Activated CD4-positive, alpha-beta T cell treated with anti-CD3 and anti-CD28 coated beads, Interleukin-2, amount 50 U/mL, for 48 hours (primary cell): Measurements from ENCODE around the gene ATP6V0A4.
"Not testable (repeated sequence)": the region's sequence is repeated elsewhere in the genome, so short reads cannot be mapped to it uniquely, and the experiment has no call there.

Experiments
- DNase-seq, 2 experiments: peaks; one replicate each; pipeline ENCODE4 v3.0.0-alpha.2; 2020

ATP6V0A4 gene

DNA sequence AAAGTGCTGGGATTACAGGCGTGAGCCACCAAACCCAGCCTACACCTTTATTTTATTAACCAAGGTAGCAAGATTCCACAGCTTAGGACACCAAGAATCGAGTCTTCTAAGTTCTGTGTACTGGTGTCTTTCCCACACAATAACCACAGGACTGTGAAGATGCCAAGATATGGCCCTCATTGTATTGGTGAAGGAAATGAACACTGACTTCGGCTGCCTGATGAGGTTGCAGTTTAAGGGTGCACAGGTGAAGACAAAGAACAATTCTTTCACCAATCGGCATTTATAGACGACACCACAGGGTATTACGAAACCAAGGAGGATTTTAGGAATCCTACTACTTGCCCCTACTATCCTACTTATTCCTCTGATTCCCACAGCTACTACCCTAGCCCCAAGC lies 49.3 kb downstream of the ATP6V0A4 start:
- DNase-seq, result no peak

DNA sequence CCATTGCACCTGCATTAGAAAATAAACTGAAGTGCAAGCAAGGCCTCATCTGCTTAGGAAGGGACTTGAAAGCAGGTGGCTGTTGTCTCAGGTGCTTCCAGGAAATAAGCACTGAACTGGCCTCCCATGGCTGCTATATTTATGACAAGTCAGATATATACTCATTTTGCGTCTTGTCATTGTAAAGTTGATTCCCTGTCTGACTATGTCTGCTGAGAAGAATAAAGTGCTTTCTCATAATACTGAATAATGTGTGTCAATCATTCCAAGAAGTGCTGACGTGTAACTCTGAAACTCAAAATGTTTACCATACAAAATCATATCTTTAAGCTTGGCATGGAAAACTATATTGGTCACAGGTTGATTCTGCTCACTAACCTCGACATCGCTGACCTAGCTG lies 51.9 kb downstream of the ATP6V0A4 start:
- peak in 1 of 2 experiments; percentile 22 for DNase-seq

DNA sequence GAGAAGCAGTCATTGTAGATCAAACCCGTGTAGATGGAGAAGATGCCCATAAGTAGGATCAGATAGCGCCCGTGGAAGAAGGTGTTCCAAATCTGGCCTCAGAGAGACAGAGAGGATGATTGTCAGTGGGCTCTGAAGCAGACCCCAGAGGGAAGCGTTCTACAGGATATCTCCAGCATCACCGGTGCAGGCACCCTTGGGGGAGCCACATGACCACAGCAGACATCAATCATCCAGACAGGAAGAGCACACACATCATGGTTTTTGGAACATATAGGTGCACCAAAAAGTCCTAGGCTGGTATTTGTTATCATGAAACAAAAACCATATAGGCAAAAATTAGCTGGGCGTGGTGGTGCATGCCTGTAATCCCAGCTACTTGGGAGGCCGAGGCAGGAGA lies 52.8 kb downstream of the ATP6V0A4 start:
- DNase-seq, result no peak

DNA sequence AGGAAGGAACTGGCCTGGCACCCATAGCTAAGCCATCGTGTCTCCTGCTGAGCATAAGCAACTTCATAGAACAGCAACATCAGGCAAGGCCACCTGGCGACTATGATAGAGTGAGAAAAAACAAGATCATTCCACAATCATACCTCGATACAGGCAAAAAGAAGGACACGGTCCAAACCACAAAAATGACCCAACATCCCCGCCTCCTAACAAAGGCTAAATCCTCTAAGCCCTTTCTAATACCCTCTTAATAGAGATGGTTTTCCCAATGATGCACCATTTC lies 56.6 kb downstream of the ATP6V0A4 start:
- no peak for DNase-seq

DNA sequence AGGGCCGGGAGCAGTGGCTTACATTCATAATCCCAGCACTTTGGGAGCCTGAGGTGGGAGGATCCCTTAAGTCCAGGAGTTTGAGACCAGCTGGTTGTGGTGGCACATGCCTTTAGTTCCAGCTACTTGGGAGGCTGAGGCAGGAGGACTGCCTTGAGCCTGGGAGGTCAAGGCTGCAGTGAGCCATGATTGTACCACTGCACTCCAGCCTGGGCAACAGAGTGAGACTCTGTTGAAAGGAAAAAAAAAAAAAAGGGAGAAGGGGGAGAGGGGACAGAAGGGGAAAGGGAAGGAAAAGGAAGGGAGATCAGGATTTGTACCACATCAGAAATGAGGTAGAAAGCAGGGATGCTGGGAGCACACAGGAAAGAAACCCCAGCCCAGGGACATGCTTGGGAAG lies 58.1 kb downstream of the ATP6V0A4 start:
- DNase-seq, result no peak

DNA sequence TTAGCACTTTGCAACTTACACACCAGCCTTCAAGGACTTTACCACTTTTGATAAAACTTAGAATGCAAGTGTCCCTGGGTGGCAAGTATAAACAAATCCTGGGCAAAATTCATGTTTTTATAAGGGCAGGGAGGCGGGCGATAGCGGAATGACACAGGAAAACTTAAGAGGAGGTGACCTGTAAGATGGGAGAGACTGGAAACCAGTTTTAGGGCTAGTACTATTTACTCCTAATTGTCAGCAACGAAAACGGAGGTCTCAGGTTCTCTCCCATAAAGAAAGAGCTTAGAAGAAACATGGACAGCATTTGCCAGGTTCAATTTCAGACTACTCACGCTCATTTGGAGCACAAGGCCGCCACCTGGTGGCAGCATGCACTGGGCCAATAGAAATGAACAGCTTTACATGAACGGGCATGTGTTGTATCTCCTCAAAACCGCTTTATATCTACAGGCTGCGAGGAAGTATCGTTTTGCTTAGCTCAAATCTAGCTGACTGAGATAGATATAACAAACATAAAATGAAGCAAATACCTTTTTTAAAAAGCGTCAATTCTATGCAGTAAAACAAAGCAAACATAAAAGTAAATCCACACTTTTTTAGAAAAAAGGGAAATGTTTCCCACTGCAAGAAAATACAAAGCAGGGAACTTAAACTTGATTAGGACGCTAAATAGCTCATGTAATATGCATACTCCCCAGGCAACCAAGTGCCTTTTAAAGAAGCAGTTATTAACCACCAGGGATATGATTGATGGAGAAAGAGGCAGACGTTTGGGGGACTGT lies 59.3 kb downstream of the ATP6V0A4 start:
- peak; percentile 84 to 87 for DNase-seq

DNA sequence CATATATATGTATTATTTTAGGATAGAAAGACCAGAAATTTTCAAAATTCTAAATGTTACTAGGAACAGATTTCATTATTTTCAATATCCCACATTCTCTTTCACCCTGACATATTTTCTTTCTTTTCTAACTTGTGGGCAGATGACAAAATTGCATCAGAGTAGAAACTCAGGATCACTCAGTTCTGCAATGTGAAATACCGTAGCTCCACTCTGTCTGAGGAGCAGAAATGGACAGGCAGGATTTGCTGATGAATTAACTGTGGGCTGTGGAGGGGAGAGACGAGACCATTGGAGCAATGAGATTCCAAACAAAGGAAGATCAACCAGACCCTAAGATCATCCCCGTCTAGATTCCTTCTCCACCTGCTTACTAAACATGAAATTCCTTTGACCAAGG lies 59.9 kb downstream of the ATP6V0A4 start:
- no peak for DNase-seq

DNA sequence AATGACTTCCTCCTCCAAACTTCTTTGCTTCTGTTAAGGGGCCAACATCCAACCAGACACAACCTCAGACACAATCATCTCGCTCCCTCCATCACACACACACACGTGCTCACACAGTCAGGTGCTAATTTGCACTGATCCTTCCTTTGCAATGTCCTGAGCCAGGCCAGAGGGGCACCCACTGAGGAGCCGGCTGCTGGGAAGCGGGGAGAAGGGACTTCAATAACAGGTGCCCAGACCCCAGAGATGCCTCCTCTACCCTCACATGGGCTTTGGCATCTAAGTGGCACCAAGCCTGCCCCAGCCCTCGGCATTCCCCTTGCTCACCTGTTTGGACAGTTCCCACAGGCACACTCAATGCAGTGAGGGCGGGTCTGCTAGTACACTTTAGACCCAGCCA lies 62.6 kb downstream of the ATP6V0A4 start:
- DNase-seq, result no peak

DNA sequence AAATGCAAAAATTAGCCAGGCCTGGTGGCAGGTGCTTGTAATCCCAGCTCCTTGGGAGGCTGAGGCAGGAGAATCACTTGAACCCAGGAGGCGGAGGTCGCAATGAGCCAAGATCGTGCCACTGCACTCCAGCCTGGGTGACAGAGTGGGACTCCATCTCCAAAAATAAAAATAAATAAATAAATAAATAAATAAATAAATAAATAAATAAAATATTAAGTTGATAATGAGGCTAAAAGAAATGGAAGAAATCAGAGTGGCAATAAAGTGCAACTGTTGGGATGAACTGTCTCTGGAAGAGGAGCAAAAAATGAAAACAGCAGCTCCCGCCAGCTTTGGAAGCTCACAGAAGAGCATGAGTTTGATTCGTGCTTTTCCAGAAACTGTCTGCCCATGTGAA lies 66.3 kb downstream of the ATP6V0A4 start:
- DNase-seq, result not testable (repeated sequence)

DNA sequence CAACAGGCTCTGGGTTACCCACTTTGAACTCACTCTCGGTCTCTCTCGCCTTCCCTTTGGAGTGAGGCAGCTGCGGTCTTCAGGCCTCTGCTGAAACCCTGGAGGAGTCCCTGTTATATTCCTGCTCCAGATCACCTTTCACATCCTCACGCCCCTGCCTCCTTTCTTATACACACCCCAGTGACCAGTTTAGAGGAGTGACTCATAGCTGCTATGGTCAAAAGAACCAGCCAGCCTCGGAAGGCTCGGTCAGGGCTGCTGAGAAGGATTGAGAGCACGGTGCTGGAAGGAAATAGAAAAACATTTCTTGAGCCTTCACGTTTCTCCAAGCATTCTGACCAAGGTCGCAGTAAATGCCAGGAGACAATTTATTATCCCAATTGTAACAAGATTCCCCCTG lies 68.6 kb downstream of the ATP6V0A4 start:
- no peak for DNase-seq

DNA sequence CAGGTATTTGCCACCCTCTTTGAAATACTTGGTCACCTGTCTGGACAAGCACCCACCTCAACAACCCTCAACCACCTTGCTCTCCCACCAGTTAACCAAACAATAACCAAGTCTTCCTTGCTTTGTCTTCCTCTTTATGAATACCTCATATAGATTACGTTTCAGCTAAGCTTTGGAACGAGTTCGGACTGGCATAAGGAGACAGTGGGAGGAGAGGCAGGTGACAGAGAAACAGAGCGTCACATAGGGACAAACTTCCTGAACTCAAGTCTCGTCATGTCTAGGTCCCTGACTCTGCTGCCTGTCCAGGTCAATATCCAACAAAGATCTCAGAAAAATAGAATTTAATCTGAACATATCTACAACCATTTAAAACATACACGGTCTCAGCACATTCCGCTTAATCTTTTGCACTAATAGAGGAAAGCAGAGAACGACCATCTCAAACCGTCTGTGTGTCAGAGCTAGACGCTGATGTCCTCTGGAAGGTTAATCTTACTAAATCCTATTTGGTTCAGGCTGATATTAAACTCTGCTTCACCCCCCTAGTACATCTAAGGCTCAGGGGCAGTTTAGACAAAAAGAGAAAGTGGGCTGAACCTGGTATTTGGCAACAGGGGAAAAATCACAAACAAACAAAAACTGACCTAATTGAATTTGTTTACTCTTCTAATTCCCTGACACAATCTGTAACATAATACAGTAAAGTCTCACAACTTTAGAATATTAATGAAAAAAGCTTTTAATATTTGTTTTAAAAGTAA lies 70.5 kb downstream of the ATP6V0A4 start:
- no peak for DNase-seq

DNA sequence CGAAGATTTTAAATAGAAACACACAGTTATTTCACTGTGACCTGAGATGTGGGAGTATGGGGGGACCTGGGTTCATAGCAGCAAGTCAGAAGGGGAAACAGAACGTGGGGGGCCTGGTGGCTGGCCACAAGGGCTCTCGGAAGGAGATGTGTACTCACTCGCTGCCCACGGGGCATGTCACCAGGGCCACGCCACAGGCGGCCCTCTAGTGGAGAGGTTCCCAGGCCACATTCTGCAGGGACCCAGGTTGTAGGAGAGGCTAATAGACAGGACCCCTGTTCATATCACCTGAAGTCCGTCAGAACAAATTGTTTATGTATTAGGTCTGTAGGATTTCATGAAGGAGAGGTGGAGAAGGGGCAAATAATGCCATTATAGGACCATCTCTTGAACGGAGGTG lies 71.7 kb downstream of the ATP6V0A4 start:
- no peak for DNase-seq

DNA sequence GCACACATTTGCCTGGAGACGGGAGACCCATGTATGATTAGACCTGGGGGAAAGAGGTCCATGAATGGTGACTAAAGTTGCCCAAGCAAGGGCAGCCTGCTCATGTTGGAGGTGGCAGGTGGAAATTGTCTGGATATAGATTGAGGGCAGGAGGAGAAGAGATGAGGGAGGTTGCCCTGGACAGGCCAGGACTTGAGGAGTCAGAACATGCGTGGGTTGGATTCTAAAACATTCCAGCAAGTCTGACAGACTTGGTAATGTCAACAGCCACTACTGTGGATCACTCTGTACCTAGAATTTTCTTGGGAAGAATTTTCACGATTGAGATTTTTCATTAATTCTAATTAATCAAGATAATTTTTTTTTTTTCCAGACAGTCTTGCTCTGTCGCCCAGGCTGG lies 77.7 kb downstream of the ATP6V0A4 start:
- no peak for DNase-seq

DNA sequence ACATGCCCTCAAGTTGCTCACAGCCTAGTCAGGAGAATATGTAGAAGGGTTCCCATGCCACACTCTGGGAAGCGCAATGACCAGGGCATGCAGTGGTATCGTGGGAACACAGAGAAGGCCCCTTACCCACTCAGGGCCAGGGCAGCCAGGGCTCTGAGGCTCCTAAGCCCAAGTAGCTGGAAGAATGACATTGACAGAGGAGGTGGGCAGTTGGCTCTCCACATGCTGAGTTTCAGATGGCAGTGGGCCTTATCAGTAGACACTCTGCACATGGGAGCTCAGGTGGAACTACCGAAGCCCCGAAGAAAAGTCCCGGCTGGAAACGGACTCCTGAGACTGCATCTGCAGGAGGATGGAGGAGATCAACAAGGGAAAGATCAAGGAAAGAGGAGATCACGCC lies 81.1 kb downstream of the ATP6V0A4 start:
- DNase-seq, result no peak

DNA sequence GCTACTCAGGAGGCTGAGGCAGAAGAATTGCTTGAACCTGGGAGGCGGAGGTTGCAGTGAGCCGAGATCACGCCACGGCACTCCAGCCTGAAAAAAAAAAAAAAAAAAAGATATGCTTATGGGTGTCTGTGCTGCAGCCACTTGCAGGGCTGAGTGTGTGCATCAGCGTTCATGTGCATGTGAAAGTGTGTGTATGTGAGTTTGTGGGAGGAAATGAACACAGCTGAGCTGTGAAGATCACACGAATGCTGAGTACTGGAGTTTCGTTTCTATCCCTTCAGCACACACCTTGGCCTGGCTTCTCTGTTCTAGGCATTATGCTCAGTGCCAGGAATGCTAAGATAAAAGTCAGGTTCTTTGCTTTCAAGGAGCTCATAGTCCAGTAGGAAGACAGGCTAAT lies 84.8 kb downstream of the ATP6V0A4 start:
- no peak for DNase-seq

DNA sequence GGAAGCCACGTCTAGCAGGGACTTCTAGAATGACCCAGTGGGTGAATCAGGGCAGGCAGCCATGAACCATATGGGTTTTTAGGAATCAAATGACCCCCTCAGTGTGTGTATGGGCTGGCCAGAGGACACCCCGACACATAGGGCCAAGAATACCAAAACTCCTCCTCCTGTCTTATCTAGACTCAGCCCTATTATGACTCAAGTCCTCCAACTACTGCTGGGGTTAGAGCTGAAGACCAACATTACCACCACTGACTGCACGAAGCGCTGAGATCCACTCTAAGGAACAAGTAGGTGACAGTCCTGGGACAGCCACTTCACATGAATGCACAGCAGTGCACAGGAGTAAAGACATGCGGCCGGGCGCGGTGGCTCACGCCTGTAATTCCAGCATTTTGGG lies 85.3 kb downstream of the ATP6V0A4 start:
- no peak for DNase-seq

DNA sequence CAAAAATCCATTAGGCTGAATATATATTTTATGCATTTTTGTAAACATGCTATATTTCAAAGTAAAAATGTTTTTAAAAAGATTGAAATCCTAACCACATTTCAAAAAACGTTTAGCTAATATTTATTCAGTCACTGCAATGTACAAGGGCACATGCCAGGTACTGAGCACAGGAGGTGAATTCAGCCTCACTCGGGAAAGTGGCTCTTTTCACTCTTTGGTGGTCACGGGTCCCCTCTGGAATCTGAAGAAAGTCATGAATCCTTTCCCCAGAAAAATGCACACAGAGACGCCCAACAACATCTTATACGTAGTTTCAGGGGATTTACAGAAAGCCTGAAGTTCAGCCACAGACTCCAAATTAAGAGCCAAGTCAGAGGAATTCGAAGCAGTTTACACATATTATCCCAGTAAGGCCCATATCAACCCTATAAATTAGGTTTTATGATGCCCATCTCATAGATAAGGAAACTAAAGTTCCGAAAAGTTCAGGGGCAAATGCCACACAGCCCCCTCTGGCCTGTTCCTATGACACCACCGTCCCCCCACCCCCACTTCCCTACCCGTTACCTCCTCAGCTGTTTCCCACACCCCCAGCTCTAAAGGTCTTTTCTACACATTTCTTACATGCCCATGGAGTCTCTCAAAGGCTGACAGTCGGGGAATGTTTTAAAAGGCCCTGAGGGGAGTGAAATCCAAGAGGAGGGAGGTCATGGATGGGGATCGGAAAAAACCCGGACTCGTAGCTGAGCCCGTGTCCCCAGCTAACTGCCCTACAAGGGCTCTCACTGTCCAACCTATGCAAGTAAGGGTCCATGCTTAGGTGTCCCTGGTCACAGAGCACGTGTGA lies 87.2 kb downstream of the ATP6V0A4 start:
- DNase-seq, result no peak

DNA sequence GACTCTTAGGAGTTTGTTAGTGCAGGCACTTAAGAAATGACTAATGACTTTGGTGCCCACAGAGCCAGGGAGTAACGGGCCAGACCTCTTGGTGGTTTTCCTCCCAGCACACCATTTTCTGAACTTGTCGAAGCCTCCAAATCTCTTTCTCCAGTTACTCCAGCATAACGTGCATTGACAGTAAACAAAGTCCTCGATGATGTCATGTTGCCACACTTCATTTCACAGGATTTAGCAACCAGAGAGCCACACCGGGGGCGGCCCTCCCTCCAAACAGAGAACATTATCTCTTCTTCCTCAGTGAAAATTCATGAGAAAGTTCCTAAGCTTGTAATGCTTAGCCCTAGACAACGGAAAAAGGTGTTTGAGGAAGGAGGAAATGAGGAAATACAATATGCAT lies 92.8 kb downstream of the ATP6V0A4 start:
- no peak for DNase-seq

DNA sequence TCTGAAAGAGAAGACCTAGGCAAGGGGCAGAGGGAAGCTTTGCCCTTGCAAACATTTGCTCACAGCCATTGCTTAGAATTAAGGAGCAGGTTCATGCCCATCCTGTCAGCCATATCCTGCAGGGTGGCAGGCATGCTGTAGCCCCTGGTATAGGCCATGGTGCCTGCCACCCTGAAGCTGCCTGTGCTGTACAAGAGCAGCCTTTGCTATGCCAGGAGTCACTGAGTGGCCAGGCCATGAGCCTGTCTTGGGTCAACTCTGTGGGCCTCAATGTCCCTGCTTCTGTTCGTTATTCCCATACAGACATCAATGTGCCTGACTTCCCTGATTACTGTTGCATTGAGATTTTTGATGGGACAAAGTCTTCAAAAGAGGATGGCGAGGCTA lies 96.5 kb downstream of the ATP6V0A4 start:
- no peak for DNase-seq

DNA sequence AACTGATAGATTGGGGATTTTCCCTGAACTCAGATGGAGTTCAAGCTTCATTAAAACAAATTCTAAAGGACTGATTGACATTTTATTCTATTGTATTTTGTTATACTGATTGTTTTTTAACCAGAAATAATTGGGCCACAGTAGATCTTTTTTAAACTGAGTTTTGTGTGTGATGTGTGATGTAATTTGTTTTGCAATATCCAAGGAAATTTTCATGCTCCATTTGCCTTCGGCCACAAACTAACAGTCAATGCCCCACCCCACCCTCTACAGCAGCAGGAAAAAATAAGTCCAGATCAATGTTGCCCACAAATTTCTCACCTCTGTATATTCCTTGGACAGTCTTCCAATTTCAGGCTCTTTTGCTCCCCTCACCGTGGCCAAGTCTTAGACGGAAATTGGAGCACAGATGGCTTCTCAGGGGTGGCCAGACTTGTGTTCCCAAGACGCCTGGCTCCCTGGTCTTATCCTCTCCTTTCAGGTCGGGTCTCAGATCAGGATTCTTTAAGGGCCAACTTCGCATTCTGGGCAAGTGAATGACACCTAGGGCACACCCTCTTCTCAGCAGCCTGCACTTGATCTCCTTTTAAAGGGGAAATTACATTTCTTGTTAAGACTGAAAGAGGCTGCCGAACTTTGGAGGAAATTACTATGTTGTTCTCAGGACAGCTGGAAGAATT lies 97.0 kb downstream of the ATP6V0A4 start, which contains the start of gene SVOPL:
SVOPL (minus strand) TSS at position 506 of the 680 bp plus-strand sequence. CDS start 22,317 bp downstream, outside the sequence.
- DNase-seq, result no peak

DNA sequence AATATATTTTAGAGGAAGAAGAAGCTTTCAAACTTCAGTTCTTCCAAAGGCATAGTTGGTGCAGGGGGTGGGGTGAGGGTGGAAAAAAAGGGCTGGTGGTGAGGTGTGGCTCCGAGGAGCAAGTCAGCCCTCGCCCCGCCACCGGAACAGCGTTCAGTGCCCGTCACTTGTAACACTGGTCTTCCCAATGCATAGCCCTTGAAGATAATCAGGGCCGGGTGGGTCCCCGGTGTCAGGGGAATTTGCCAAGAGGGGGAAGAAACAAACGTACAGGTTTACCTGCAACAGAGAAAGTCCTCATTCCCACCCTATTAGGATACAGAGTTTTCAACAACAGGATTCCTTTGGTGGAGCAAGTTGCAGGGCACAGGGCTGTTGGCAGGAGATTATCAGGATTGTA lies 98.3 kb downstream of the ATP6V0A4 start:
- no peak for DNase-seq

DNA sequence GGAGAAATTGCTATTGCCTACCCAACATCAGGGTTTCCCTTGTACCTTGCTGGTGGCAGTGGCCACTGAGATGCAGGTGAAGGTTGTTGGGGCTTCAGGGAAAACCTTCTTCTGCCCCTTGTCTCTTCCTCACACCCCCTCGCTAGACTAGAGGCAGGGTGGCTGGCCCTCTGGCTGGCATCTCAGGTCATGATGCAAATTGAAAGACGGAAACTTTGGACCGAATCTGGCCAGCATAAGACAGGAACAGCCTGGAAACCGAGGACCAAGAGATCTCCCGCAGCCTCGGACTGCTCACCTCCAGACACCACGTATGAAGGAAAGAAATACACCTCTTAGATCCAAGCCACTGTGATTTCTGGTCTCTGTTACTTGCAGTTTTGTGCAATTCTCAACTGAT lies 99.7 kb downstream of the ATP6V0A4 start:
- no peak for DNase-seq

DNA sequence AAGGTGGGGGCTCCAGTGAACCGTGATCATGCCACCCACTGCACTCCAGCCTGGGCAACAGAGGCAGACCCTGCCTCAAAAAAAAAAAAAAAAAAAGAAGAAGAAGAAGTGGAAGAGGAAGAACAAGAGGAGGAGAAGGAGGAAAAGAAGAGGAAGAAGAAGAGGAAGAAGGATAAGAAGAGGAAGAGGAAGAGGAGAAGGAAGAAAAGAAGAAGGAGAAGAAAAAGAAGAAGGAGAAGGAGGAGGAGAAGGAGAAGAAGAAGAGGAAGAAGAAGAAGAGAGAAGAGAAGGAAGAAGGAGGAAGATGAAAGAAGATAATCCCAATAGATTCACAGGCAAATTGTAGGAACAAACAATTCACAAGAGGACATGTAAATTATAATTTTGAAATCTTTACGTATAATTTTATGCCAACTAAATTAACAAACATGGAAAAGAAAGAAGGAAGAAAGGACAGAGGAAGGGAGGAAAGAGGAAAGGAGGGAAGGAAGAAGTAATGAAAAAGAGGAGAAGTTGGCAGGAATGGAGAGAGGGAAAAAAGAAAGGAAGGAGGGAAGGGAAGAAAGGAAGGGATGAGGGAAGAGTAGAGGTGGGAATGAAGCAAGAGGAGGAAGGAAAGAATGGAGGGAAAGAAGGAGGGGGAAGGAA lies 100.3 kb downstream of the ATP6V0A4 start:
- DNase-seq, result no peak
